ENCODE results near the gene MACROD1. TPM values are rescaled to one million over a fixed set of nuclear protein-coding genes. Genes with fewer than 3 reads are reported as not detected.
"Not testable (repeated sequence)": the region's sequence is repeated elsewhere in the genome, so short reads cannot be mapped to it uniquely, and the experiment has no call there.

The MACROD1 gene
- total RNA-seq, 1 donor = 17.7 TPM

DNA sequence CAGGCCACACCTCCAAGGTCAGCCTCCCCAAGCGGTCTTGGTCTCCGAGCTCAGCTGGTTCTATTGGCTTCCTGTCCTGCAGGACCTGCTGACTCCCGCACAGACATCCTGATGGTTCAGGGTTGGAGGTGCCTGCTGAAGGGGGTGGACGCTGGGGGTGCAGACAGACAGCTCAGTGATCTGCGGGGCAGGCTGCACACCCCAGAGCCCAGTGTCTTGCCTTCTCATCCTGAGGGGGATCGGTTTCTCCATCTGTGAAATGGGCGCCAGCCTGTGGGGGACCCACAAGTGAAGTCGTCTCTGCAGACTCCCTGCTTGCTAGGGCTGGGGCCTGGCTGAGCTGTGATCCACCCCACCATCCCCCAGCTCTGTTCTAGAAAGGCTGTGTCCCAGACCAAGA, 116.4 kb downstream of the MACROD1 start:
- TF ChIP-seq, protein P1, sequence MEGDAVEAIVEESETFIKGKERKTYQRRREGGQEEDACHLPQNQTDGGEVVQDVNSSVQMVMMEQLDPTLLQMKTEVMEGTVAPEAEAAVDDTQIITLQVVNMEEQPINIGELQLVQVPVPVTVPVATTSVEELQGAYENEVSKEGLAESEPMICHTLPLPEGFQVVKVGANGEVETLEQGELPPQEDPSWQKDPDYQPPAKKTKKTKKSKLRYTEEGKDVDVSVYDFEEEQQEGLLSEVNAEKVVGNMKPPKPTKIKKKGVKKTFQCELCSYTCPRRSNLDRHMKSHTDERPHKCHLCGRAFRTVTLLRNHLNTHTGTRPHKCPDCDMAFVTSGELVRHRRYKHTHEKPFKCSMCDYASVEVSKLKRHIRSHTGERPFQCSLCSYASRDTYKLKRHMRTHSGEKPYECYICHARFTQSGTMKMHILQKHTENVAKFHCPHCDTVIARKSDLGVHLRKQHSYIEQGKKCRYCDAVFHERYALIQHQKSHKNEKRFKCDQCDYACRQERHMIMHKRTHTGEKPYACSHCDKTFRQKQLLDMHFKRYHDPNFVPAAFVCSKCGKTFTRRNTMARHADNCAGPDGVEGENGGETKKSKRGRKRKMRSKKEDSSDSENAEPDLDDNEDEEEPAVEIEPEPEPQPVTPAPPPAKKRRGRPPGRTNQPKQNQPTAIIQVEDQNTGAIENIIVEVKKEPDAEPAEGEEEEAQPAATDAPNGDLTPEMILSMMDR (IDR thresholded peaks at IDR 0.05; ENCODE audit: extremely low read depth, low read depth, low read length) = no peak
- Histone ChIP-seq H3K36me3 (ENCODE audit: insufficient read depth, low read length) (no peaks in the 10 kb centered on the region), H4K20me1 (ENCODE audit: insufficient read depth, low read length) (peaks cover 3% of the 10 kb centered on the region), H3K27me3 (ENCODE audit: insufficient read depth, low read length) (no peaks in the 10 kb centered on the region), H3K9me3 (ENCODE audit: low read depth, low read length) (no peaks in the 10 kb centered on the region), H3K79me2 (ENCODE audit: insufficient read depth, low read length) (no peaks in the 10 kb centered on the region), H3K4me3 (ENCODE audit: insufficient read depth, low read length) (no peak overlapping the region), H3K4me2 (ENCODE audit: insufficient read depth, low read length) (no peak overlapping the region), H3K27ac (ENCODE audit: low read depth, low read length) (no peak overlapping the region), H3K4me1 (ENCODE audit: insufficient read depth, low read length) (no peaks in the 10 kb centered on the region), H2AFZ (ENCODE audit: low read length) (no peak overlapping the region)
- DNase-seq (ENCODE audit: insufficient read length, low spot score, missing footprints) = no peak

DNA sequence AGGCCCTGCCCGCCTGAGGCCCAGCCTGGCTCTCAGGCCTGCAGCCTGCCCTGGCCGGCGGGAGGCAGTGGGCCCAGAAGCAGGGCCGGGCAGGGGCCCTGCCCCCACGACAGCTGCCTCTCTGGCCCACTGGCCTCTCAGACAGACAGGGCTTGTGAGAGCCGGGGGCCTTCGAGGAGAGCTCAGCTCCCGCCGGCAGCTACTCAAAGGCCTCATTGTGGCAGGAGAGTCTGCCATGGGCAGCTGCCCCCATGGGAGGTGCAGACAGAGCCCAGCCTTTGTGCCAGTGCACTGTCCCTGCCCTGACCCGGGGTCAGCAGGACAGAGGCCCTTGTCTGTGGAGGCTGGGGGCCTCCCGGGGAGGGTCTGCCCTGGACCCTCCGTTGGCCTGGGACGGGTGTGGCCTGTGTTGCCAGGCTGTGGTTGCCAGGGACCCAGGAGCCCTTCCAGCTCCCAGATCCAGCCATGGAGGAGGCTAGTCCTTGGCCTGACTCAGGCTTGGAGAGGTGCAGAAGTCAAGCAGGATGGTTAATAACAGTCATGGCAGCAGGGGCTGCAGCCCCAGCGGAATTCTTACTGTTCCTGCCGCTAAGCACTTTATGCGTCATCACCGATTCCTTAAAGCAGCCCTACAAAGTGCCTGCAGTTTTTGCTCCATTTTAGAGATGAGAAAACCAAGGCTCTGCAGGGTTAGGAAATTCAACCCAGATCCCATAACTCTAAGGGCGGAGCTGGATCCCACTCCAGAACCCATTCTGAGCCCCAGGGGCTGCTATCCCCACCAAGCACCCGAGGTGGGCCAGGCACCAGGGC, 117.7 kb downstream of the MACROD1 start:
- no peak for DNase-seq (ENCODE audit: insufficient read length, low spot score, missing footprints)
- H3K4me2 ChIP-seq (ENCODE audit: insufficient read depth, low read length) = no peak overlapping the region
- no peaks in the 10 kb centered on the region for H3K36me3 ChIP-seq (ENCODE audit: insufficient read depth, low read length)
- peaks cover 3% of the 10 kb centered on the region for H4K20me1 ChIP-seq (ENCODE audit: insufficient read depth, low read length)
- H3K79me2 ChIP-seq (ENCODE audit: insufficient read depth, low read length) = no peaks in the 10 kb centered on the region
- no peak overlapping the region for H2AFZ ChIP-seq (ENCODE audit: low read length)
- H3K4me3 ChIP-seq (ENCODE audit: insufficient read depth, low read length) = no peak overlapping the region
- no peaks in the 10 kb centered on the region for H3K4me1 ChIP-seq (ENCODE audit: insufficient read depth, low read length)
- no peak overlapping the region for H3K27ac ChIP-seq (ENCODE audit: low read depth, low read length)
- no peaks in the 10 kb centered on the region for H3K27me3 ChIP-seq (ENCODE audit: insufficient read depth, low read length)
- H3K9me3 ChIP-seq (ENCODE audit: low read depth, low read length) = no peaks in the 10 kb centered on the region
- TF ChIP-seq, protein P1 (IDR thresholded peaks at IDR 0.05; ENCODE audit: extremely low read depth, low read depth, low read length) = no peak

DNA sequence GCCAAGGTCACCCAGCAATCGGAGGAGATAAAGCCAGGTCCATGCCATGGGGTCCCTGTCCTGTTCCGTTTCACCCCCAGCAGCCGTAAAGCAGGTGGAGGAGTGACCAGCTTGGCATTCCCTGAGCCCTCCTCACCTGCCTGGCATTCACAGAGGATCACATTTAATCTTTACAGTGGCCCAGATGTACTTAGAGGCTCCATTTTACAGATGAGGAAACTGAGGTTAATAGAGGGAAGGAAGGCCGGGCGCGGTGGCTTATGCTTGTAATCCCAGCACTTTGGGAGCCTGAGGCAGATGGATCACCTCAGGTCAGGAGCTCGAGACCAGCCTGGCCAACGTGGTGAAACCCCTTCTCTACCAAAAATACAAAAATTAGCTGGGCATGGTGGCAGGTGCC, 118.5 kb downstream of the MACROD1 start:
- H3K79me2 ChIP-seq (ENCODE audit: insufficient read depth, low read length); H3K4me1 ChIP-seq (ENCODE audit: insufficient read depth, low read length); H3K4me2 ChIP-seq (ENCODE audit: insufficient read depth, low read length); H3K9me3 ChIP-seq (ENCODE audit: low read depth, low read length); H3K36me3 ChIP-seq (ENCODE audit: insufficient read depth, low read length); DNase-seq (ENCODE audit: insufficient read length, low spot score, missing footprints); H3K27ac ChIP-seq (ENCODE audit: low read depth, low read length); H3K27me3 ChIP-seq (ENCODE audit: insufficient read depth, low read length); H2AFZ ChIP-seq (ENCODE audit: low read length); H3K4me3 ChIP-seq (ENCODE audit: insufficient read depth, low read length); H4K20me1 ChIP-seq (ENCODE audit: insufficient read depth, low read length): not testable (repeated sequence)

DNA sequence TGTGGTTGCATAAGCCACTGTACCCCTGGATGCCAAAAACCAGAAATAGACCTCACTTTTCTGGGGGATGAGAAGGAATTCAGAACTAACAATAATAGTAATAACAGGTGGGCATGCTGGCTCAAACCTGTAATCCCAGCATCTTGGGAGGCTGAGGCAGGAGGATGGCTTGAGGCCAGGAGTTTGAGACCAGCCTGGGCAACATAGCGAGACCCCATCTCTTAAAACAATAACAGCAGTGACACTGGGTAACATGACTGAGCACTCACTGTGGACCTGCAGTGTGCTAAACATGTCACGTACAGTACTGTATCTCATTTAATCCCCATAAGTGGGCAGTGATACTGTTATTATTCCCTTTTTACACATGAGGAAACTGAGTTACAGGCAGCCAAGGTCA, 120.2 kb downstream of the MACROD1 start:
- H3K4me1 ChIP-seq (ENCODE audit: insufficient read depth, low read length) = no peaks in the 10 kb centered on the region
- no peaks in the 10 kb centered on the region for H3K27me3 ChIP-seq (ENCODE audit: insufficient read depth, low read length)
- no peaks in the 10 kb centered on the region for H3K36me3 ChIP-seq (ENCODE audit: insufficient read depth, low read length)
- no peak for DNase-seq (ENCODE audit: insufficient read length, low spot score, missing footprints)
- TF ChIP-seq, protein P1 (IDR thresholded peaks at IDR 0.05; ENCODE audit: extremely low read depth, low read depth, low read length) = no peak
- no peak overlapping the region for H2AFZ ChIP-seq (ENCODE audit: low read length)
- H3K9me3 ChIP-seq (ENCODE audit: low read depth, low read length) = no peaks in the 10 kb centered on the region
- H3K79me2 ChIP-seq (ENCODE audit: insufficient read depth, low read length) = no peaks in the 10 kb centered on the region
- H3K4me3 ChIP-seq (ENCODE audit: insufficient read depth, low read length) = no peak overlapping the region
- no peak overlapping the region for H3K27ac ChIP-seq (ENCODE audit: low read depth, low read length)
- H3K4me2 ChIP-seq (ENCODE audit: insufficient read depth, low read length) = no peak overlapping the region
- H4K20me1 ChIP-seq (ENCODE audit: insufficient read depth, low read length) = peaks cover 7% of the 10 kb centered on the region
